Neural progenitor cell (in vitro differentiated cells): ENCODE results near the gene MT2A. TPM values are rescaled to one million over a fixed set of nuclear protein-coding genes. Genes with fewer than 3 reads are reported as not detected.
A peak's percentile ranks its signal among the peaks of the same experiment; 100 is the strongest.

ENCODE experiments used
- DNase-seq: peaks from one replicate; pipeline ENCODE4 v3.0.0-alpha.2; 2016; ENCODE audit warnings: low spot score
- H2AFZ ChIP-seq: fragments of 200-600 bp; sonication (generic); replicated peaks from 2 replicates; pipeline ENCODE4 v1.6.1; 2016; ENCODE audit warnings: antibody characterized with exemption
- H3F3A ChIP-seq: fragments of 200-600 bp; sonication (generic); 2 replicates; pipeline ENCODE4 v1.6.1; 2016; ENCODE audit warnings: antibody characterized with exemption, low read depth
- H3K27ac ChIP-seq: fragments of 200-600 bp; sonication (generic); 2 replicates; pipeline ENCODE4 v1.5.1; 2016; ENCODE audit warnings: mild to moderate bottlenecking
- H3K27me3 ChIP-seq: fragments of 200-600 bp; sonication (generic); 2 replicates; pipeline ENCODE4 v1.6.1; 2016; ENCODE audit warnings: mild to moderate bottlenecking, moderate library complexity
- H3K36me3 ChIP-seq: fragments of 200-600 bp; sonication (generic); 2 replicates; pipeline ENCODE4 v1.5.1; 2016
- H3K4me1 ChIP-seq: fragments of 200-600 bp; sonication (generic); 2 replicates; pipeline ENCODE4 v1.6.1; 2016; ENCODE audit warnings: mixed run types
- H3K4me2 ChIP-seq: fragments of 200-600 bp; sonication (generic); 2 replicates; pipeline ENCODE4 v1.6.1; 2016
- H3K4me3 ChIP-seq: fragments of 200-600 bp; sonication (generic); 2 replicates; pipeline ENCODE4 v1.5.1; 2016
- H3K79me2 ChIP-seq: fragments of 200-600 bp; sonication (generic); 2 replicates; pipeline ENCODE4 v1.6.1; 2016; ENCODE audit warnings: low read depth
- H3K9ac ChIP-seq: fragments of 200-600 bp; sonication (generic); 2 replicates; pipeline ENCODE4 v1.6.1; 2016
- H3K9me3 ChIP-seq: fragments of 200-600 bp; sonication (generic); 2 replicates; pipeline ENCODE4 v1.5.1; 2016; ENCODE audit warnings: low read depth
- H4K20me1 ChIP-seq: fragments of 200-600 bp; sonication (generic); 2 replicates; pipeline ENCODE4 v1.6.1; 2016; ENCODE audit warnings: low read depth
- H3K27ac Mint-ChIP-seq: 3 replicates; pipeline ENCODE4 v1.8.0; 2021; ENCODE audit warnings: mixed read lengths
- H3K27me3 Mint-ChIP-seq: 2 replicates; pipeline ENCODE4 v1.8.0; 2022; ENCODE audit warnings: low read depth, mild to moderate bottlenecking, inconsistent platforms, moderate library complexity, mixed read lengths; ENCODE audit not compliant: insufficient read depth
- H3K36me3 Mint-ChIP-seq: 3 replicates; pipeline ENCODE4 v1.8.0; 2021; ENCODE audit warnings: mixed read lengths
- H3K4me1 Mint-ChIP-seq: 3 replicates; pipeline ENCODE4 v1.8.0; 2021; ENCODE audit warnings: mixed read lengths
- H3K4me3 Mint-ChIP-seq: 3 replicates; pipeline ENCODE4 v1.8.0; 2021; ENCODE audit warnings: mild to moderate bottlenecking, moderate library complexity, mixed read lengths
- H3K9me3 Mint-ChIP-seq: 3 replicates; pipeline ENCODE4 v1.8.0; 2020; ENCODE audit warnings: mixed read lengths
- CTCF ChIP-seq: fragments of 200-600 bp; sonication (generic); IDR thresholded peaks from 2 replicates; pipeline ENCODE4 v1.5.1; 2017; ENCODE audit warnings: antibody characterized with exemption, mild to moderate bottlenecking
- EZH2 ChIP-seq: fragments of 200-600 bp; sonication (generic); IDR thresholded peaks from 2 replicates; pipeline ENCODE4 v1.6.1; 2017; ENCODE audit warnings: antibody characterized with exemption, mild to moderate bottlenecking, moderate library complexity
- EZH2phosphoT487 ChIP-seq: fragments of 200-600 bp; sonication (generic); IDR thresholded peaks from 2 replicates; pipeline ENCODE4 v1.6.1; 2017; ENCODE audit warnings: antibody characterized with exemption
- total RNA-seq: library from RNA; depleted of rRNA; stranded (reverse); fragments of >200 nt; gene quantifications from 2 replicates; pipeline ENCODE4 v1.2.3, GENCODE V29; 2015; ENCODE audit warnings: low replicate concordance

Gene MT2A
- total RNA-seq, 1 donor from 2014 or later: not detected

- H3K79me2 ChIP-seq: no peaks in the 10 kb centered on the region
- H3K4me1 ChIP-seq: peaks cover 12% of the 10 kb centered on the region
- peaks cover 67% of the 10 kb centered on the region for H4K20me1 ChIP-seq
- peaks cover 6% of the 10 kb centered on the region for H3F3A ChIP-seq
- peaks cover 3% of the 10 kb centered on the region for H3K9me3 Mint-ChIP-seq
- no peaks in the 10 kb centered on the region for H3K36me3 ChIP-seq
- H3K9ac ChIP-seq: no peak overlapping the region
- no peak for DNase-seq
- TF ChIP-seq CTCF (no peak), EZH2 (no peak), EZH2phosphoT487 (no peak)
- H3K4me3 Mint-ChIP-seq: no peak overlapping the region
- H3K36me3 Mint-ChIP-seq: no peaks in the 10 kb centered on the region
- H3K4me2 ChIP-seq: no peak overlapping the region
- H3K27ac ChIP-seq: no peak overlapping the region
- H2AFZ ChIP-seq: no peak overlapping the region
- H3K27me3 Mint-ChIP-seq: peaks cover 85% of the 10 kb centered on the region
- no peaks in the 10 kb centered on the region for H3K9me3 ChIP-seq
- no peak overlapping the region for H3K27ac Mint-ChIP-seq
- H3K27me3 ChIP-seq: peaks cover 100% of the 10 kb centered on the region
- H3K4me1 Mint-ChIP-seq: peaks cover 19% of the 10 kb centered on the region
- no peak overlapping the region for H3K4me3 ChIP-seq
Measured at GRCh38 chr16:56630134-56630533, 21.8 kb downstream of the MT2A start.

GRCh38 chr16:56631197-56631596 is 22.8 kb downstream of the MT2A start:
- Histone ChIP-seq H2AFZ (no peak overlapping the region), H3K79me2 (no peaks in the 10 kb centered on the region), H4K20me1 (peaks cover 67% of the 10 kb centered on the region), H3K27ac (no peak overlapping the region), H3K4me3 (no peak overlapping the region), H3K4me2 (no peak overlapping the region), H3K9me3 (no peaks in the 10 kb centered on the region), H3K9ac (no peak overlapping the region), H3K36me3 (no peaks in the 10 kb centered on the region), H3K4me1 (peaks cover 16% of the 10 kb centered on the region), H3F3A (no peaks in the 10 kb centered on the region), H3K27me3 (peaks cover 100% of the 10 kb centered on the region)
- TF ChIP-seq CTCF: no peak
- TF ChIP-seq EZH2phosphoT487: no peak
- no peak for TF ChIP-seq EZH2
- Mint-ChIP-seq H3K4me3 (peak overlapping the region; percentile 78), H3K36me3 (no peaks in the 10 kb centered on the region), H3K4me1 (peaks cover 14% of the 10 kb centered on the region), H3K9me3 (peaks cover 3% of the 10 kb centered on the region), H3K27ac (no peak overlapping the region), H3K27me3 (peaks cover 85% of the 10 kb centered on the region)
- DNase-seq: no peak

- H2AFZ ChIP-seq: peak overlapping the region; percentile 77
- H3K9ac ChIP-seq: no peak overlapping the region
- H3K4me2 ChIP-seq: peak overlapping the region; percentile 83
- H3K9me3 ChIP-seq: no peaks in the 10 kb centered on the region
- peaks cover 14% of the 10 kb centered on the region for H3K4me1 Mint-ChIP-seq
- peaks cover 3% of the 10 kb centered on the region for H3K9me3 Mint-ChIP-seq
- no peaks in the 10 kb centered on the region for H3K36me3 ChIP-seq
- H3K27ac Mint-ChIP-seq: no peak overlapping the region
- peaks cover 67% of the 10 kb centered on the region for H4K20me1 ChIP-seq
- TF ChIP-seq EZH2phosphoT487 (peak; percentile 96), EZH2 (no peak)
- H3F3A ChIP-seq: no peaks in the 10 kb centered on the region
- peak overlapping the region; percentile 47 for H3K4me3 ChIP-seq
- H3K27ac ChIP-seq: no peak overlapping the region
- peaks cover 100% of the 10 kb centered on the region for H3K27me3 ChIP-seq
- peaks cover 16% of the 10 kb centered on the region for H3K4me1 ChIP-seq
- no peak for DNase-seq
- H3K79me2 ChIP-seq: no peaks in the 10 kb centered on the region
- H3K4me3 Mint-ChIP-seq: peak overlapping the region; percentile 78
- H3K27me3 Mint-ChIP-seq: peaks cover 85% of the 10 kb centered on the region
- no peaks in the 10 kb centered on the region for H3K36me3 Mint-ChIP-seq
Measured at GRCh38 chr16:56631832-56632155, 23.4 kb downstream of the MT2A start.

GRCh38 chr16:56632156-56632847 is 23.9 kb downstream of the MT2A start, which contains the start of gene MT1M:
MT1M (plus strand) TSS chr16:56632659; CDS start chr16:56632732, 73 bp downstream.
- Histone ChIP-seq H3K36me3 (no peaks in the 10 kb centered on the region), H3K4me2 (peak within 1 kb of the TSS; percentile 83), H3F3A (no peaks in the 10 kb centered on the region), H3K9me3 (no peaks in the 10 kb centered on the region), H3K4me1 (peaks cover 16% of the 10 kb centered on the region), H3K27ac (no peak within 1 kb of the TSS), H3K27me3 (peaks cover 100% of the 10 kb centered on the region), H4K20me1 (peaks cover 66% of the 10 kb centered on the region), H3K4me3 (peak within 1 kb of the TSS; percentile 47), H3K79me2 (no peaks in the 10 kb centered on the region), H3K9ac (no peak within 1 kb of the TSS), H2AFZ (peak within 1 kb of the TSS; percentile 77)
- no peak for TF ChIP-seq CTCF
- TF ChIP-seq EZH2phosphoT487: peak; percentile 91
- TF ChIP-seq EZH2: peak; percentile 98
- DNase-seq: peak; percentile 66
- H3K4me1 Mint-ChIP-seq: peaks cover 14% of the 10 kb centered on the region
- H3K4me3 Mint-ChIP-seq: peak within 1 kb of the TSS; percentile 78
- H3K9me3 Mint-ChIP-seq: peaks cover 3% of the 10 kb centered on the region
- H3K27me3 Mint-ChIP-seq: peaks cover 85% of the 10 kb centered on the region
- H3K27ac Mint-ChIP-seq: no peak within 1 kb of the TSS
- no peaks in the 10 kb centered on the region for H3K36me3 Mint-ChIP-seq
